ENCODE data around the gene S1PR5. TPM values are rescaled to one million over a fixed set of nuclear protein-coding genes. Genes with fewer than 3 reads are reported as not detected.

The S1PR5 gene
- total RNA-seq, 1 experiment from 2014 or later = not detected

DNA sequence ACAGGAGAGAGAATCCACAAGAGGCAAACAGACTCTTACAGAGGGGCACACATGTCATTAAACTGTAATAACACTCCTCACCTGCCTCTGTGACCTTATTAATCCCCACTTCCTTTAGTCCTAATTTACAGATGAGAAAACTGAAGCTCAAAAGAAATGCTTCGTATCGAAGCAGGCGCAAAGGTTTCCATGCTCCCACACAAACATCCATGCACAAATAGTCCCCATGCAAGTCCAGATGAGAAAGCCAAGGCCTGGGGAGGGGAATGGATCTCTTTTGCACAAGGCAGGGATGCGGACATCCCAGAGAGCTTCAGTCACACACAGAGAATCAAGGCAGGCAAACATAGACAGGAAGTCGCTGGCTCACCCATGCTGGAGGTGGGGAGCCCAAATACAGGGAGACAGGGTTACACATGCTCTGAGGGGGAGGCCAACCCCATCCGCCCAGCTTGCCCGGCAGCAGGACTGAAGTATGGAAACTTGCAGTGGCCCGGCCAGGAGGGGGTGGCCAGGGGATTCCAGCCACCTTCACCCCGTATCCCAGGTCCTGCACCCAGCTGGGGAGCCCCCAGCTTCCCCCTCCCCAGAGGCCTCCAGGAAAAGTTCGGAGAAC, 468 bp downstream of the S1PR5 start:
- no peak for DNase-seq (ENCODE audit: low spot score)

DNA sequence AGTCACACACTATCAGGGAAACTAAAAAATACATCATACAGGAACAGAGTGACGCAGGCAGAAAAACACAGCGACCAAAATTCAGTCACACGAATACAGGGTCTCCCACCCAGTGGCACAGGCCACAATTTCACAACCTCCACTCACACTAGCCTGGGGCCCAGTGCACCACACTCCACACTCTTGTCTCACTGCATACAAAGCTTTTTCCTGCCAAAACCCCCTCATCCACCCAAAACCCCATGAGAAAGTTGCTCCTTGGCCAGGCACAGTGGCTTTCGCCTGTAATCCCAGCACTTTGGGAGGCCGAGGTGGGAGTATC, 1.2 kb downstream of the S1PR5 start:
- DNase-seq (ENCODE audit: low spot score) = no peak

DNA sequence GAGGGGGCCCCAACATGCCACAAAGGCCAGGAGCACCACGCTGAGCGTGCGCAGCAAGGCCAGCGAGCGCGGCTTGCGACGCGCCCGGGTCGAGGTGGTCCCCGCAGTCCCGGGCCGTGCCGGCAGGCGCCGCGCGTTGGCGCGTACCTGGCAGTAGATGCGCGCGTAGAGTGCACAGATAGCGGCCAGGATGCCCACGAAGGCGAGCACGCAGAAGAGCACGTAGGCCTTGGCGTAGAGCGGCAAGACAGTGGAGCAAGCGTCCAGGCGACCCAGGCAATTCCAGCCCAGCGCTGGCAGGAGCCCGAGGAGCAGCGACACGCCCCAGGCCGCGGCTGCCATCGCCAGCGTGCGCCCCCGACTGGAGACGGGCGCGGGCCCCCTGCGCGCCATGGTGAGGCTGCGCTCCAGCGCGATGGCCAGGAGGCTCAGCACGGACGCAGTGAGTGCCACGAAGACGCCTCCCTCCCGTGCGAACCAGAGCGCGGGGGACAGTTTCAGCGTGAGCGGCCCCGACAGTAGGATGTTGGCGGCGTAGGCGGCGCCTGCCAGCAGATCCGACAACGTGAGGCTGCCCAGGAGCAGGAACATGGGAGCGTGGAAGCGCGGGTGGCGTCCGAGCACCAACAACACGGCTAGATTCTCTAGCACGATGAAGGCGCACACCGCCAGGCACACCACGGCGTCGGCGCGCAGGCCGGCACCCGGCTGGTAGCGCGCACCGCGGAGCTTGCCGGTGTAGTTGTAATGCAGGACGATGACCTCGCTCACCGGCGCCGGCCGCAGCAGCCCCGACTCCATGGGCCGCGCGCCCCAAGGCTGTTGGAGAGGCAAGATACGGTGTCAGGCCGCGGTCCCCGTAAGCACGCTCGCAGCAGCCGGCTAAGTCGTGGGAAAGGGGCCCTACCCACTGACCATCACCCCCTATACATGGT, 2.8 kb downstream of the S1PR5 start:
- DNase-seq (ENCODE audit: low spot score) = no peak

DNA sequence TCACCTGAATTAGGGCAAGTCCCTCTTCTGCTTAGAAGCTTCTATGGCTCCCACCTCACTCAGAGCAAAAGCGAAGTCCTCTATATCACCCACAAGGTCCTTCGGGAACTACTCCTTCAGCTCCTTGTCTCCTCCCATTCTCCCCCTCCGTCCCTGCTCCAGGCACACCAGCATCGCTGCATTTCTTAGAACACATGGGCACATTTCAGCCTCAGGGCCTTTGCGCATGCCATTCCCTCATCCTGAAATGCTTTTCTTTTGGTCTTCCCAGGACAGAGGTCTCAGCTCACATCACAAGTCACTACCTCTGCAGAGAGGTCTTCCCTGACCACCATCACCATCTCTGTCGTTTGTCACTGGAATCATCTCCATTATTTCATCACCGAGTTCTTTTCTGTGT, 4.0 kb downstream of the S1PR5 start:
- DNase-seq (ENCODE audit: low spot score) = no peak

DNA sequence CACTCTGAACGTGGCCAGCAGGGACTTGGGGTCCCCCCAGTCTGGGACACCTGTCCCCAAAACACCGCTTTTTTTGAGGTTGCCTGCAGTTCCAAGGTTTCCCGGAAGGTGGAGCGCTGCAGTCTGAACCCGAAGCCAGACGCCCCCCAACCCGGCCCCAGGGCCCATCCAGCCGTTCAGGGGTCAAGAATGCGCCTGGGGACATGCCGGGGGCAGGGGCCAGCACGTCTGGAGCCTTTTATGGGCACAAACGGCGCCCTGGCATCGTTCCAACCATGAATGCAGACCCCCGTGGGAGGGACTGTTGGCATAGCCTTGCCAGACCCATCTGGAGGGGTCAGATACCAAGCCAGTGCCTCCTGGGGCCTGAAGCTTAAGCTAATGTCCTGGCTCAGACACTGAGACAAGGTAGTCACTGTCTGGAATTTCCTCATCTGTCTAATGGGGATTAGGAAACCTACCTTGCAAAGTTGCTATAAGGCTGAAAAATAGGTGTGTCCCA, 6.9 kb downstream of the S1PR5 start:
- DNase-seq (ENCODE audit: low spot score) = no peak

DNA sequence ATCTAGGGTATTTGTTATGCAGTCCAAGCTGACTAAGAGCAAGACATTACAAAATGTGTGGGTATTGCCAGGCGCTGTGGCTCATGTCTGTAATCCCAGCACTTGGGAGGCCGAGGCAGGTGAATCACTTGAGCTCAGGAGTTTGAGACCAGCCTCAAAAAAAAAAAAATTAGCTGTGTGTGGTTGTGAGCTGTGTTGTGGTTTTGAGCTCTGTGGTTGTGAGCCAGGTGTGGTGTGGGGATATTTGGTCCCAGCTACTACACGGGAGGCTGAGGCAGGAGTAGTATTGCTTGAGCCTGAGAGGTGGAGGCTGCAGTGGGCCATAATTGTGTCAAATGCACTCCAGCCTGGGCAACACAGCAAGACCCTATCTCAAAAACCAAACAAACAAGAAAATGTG, 8.5 kb downstream of the S1PR5 start:
- no peak for DNase-seq (ENCODE audit: low spot score)

DNA sequence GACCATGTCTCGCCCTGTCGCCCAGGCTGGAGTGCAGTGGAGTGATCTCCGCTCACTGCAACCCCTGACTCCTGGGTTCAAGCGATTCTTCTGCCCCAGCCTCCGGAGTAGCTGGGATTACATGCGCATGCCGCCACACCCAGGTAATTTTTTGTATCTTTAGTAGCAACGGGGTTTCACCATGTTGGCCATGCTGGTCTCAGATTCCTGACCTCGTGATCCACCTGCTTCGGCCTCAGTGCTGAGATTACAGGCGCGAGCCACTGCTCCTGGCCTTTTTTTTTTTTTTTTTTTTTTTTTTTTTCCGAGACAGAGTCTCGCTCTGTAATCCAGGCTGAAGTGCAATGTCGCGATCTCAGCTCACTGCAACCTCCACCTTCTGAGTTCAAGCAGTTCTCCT, 9.2 kb downstream of the S1PR5 start:
- no peak for DNase-seq (ENCODE audit: low spot score)

DNA sequence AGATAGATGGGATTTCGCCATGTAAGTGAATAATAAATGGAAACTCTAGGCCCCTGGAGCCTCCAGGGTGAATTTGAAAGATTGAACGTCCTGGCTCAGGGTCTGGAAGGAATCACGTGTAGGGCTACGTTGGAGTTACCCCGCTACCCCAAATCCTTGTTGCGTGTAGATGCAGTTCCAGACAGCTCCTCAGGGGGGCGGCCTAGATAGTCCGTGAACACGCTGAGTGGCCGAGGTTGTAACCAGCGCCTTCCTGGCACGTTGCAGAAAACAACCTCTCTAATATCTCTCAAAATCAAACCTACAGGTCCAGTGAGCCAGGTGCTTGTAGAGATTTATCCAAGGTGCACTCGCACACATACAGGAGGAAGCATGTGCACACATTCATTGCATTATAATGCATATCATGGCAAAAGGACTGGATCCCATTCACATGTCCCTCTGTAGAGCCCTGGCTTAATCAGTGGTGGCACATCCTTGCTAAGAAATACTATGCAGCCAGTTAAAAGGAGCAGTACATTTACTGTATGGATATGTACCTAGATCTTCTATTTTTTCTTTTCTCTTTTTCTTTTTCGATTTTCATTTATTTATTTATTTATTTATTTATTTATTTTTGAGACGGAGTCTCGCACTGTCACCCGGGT, 11.5 kb downstream of the S1PR5 start:
- DNase-seq (ENCODE audit: low spot score) = peak; percentile 69

DNA sequence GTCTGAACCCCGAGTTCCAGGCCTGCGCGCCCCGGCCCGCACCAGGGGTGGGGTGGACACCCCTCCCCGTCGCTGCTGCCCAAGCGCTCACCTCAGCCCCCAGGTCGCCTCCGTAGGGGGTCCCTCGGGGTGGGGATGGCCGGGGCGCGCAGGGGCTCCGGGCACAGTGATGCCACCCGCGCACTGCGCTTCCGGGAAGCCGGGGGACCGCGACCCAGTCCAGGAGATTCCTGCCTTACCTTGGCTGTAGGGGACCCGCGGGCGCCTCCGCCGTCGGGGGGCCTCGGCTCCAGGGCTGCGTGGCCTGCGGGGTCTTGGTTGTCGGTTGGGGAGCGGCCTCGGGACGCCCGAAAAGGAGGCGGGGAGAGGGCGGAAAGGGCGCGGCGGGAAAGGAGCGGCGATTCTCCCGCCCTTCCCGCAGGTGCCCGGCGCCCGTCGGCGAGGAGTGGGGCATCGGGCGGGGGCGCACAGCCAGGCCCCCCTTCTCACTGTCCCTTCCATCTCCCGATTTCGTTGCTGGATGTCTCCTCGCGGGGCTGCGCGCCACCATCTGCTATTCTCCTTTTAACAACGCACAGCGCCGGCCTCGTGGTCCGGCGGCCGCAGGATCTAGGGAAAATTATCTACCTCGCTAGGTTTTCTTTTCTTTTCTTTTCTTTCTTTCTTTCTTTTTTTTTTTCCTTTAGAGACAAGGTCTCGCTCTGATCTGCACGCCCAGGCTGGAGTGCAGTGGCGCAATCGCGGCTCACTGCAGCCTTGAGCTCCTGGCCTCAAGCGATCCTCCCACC, 14.1 kb downstream of the S1PR5 start, which contains the start of gene KEAP1:
KEAP1 (minus strand) TSS at position 355 of the 788 bp plus-strand sequence. CDS start 3,323 bp downstream, outside the sequence.
- DNase-seq (ENCODE audit: low spot score) = peak; percentile 31

DNA sequence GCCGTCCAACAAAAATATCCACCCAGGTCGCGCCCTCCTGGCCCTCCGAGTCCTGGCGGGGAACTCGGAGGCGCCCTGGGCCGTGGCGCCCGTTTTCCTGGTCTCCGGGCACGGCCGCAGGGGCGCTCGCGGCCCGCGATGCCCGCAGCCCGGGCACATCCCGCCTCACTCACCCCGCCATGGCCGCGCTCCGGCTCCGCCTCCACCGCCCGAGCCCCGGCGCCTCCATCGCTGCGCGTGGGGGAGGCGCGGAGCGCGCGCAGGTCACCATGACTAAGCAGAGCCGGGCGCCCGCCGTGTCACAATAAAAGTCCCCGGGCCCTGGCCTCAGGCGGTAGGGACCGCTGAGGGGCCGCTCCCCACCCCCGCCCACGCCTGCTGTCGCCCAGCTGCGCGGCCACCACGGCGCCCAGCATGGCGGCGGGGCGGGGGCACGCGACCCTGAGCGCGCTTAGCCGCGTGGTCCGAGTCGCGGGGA, 14.7 kb downstream of the S1PR5 start:
- DNase-seq (ENCODE audit: low spot score) = peak; percentile 83

DNA sequence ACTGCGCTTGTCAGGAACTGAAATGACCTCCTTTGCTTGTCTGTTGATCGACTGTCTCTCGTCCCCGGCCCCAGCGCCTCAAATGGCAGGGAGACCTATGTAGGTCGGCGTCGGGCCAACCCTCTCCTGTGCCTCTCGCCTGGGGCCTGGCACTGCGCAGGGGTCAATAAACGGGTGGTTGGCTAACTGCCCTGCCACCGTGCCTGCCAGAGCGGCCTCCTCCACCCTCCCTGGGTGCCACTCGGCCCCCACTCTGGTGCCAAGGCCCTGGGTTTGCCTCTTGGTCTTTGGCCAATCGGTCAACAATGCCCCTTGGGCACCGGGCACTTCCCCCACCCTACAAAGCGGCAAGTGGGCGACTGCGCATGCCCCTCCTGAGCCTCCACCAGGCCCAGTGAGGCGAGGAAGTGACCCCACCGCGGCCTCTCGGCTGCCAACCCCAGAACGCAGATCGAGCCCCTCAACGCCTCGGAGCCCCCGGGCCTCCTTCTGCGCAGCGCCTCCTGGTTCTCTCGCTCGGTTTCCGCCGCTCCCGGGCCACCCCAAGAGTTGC, 15.2 kb downstream of the S1PR5 start:
- DNase-seq (ENCODE audit: low spot score) = peak; percentile 54

DNA sequence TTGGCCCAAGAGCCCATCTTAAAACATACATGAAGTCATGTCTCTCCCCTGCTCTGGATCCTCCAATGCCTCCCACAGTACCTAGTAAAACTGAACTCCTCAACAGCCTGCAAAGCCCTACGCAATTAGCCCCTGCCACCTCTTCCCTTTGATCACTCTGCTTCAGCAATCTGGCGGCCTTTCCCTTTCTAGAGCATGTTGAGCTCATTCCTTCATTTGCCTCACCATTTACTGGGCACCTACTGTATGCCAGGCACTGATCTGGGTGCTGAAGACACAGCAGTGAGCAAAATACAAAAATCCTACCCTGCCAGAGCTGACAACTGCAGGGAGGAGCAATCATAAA, 17.0 kb downstream of the S1PR5 start:
- DNase-seq (ENCODE audit: low spot score) = no peak

DNA sequence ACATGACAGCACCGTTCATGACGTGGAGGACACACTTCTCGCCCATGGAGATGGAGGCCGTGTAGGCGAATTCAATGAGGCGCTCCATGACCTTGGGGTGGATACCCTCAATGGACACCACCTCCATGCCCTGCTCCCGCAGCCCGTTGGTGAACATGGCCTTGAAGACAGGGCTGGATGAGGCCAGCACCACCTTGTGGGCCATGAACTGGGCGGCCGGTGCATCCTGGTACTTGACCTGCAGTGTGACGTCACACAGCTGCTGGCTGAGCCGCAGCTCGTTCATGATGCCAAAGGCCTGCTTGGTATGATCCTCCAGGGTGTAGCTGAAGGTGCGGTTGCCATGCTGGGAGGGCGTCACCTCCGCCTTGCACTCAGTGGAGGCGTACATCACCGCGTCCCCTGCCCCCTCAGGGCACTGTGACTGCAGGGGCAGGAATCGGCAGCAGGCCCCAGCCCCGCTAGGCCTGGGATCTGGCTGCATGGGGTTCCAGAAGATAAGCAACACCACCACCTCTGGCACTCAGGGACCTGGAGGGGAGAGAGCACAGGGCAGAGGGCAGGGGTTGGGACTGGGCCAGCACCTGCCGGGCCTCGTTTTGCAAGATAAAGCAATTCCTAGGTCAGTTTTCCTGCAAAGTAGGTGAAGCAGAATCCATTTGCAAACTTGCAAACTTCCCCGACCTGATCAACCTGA, 17.5 kb downstream of the S1PR5 start:
- DNase-seq (ENCODE audit: low spot score) = no peak

DNA sequence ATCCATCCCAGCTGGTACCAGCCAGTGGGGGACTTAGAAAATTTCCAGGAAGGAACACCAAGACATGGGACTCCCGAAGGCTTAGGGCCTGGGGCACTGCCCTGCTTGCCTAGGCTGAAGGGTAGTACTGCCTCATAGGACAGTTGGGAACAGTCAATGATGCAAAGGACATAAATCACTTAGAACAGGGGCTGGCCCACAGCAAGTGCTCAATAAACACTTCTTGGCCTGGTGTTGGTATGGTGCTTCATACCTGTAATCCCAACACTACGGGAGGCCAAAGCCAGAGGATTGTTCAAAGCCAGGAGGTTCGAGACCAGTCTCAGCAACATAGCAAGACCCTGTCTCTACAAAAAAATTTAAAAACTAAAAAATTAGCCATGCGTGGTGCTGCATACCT, 19.9 kb downstream of the S1PR5 start:
- no peak for DNase-seq (ENCODE audit: low spot score)

DNA sequence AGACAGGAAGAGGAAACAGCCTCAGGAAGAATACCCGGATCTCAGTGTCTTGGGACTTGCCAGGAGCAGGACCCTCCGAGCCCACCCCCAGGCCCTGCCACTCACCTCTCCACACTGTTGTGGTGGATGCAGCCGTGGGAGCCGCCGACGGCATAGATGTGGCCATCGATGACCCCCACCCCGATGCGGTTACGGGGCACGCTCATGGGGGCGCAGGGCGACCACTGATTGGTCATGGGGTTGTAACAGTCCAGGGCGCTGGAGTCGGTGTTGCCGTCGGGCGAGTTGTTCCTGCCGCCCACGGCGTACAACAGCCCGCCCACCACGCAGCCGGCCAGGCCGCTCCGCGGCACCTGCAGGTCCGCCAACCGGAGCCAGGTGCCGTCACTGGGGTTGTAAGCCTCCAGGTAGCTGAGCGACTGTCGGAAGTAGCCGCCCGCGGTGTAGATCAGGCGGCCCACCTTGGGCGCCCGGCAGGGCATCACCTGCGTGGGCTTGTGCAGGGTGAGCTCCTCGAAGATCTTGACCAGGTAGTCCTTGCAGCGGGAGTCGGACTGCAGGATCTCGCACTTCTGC, 25.7 kb downstream of the S1PR5 start:
- no peak for DNase-seq (ENCODE audit: low spot score)

DNA sequence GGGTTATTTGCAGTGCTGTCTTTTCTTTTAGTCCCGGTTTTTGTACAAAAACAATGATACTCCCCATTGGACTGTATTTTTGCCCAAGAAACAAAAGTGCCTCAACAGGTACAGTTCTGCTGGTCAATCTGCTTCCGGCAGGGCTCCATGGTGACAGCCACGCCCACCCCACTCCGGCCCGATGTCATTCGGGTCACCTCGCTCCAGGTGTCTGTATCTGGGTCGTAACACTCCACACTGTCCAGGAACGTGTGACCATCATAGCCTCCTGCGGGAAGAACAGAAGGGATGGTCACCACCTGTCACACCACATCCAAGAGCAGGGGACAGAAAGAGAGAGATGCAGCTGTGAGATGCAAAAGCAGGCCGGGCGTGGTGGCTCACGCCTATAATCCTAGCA, 30.7 kb downstream of the S1PR5 start:
- DNase-seq (ENCODE audit: low spot score) = no peak

DNA sequence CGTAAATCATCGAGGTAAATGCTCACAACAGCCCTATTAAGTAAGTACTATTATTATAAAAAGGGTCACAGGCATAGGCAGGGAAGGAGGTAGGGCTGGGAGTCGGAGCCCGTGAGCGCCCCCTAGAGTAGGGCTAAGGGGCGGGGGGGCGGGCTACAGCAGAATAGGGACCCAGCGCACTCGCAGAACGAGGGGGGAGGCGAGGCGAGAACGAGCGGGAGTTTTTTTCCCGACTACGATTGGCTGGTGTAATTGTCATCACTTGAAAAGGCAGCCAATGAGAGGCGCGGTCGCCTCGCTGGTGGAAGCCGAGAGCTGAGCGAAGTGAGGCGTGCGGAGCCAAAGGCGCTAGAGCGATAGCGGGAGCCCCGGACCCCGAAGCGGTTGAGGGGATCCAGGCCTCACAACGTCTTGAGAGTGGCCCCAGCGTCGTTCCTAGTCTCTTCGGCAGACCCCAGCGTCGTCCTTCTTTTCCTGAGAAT, 38.3 kb downstream of the S1PR5 start:
- DNase-seq (ENCODE audit: low spot score) = peak; percentile 50

DNA sequence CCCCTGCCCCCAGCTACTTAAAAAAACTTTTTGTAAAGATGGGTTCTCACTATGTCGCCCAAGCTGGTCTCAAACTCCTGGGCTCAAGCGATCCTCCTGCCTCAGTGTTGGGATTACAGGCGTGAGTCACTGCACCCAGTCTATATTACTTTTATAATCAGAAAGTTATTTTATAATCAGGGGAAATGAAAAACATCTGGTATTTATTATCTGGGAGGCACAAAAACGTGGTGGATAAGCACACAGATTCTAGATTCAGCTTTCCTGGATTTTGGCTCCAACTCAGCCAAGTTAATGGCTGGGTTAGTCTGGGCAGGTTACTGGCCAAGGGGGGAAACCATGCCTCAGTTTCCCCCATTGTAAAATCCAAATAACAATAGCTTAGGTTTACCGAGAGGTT, 38.8 kb downstream of the S1PR5 start:
- DNase-seq (ENCODE audit: low spot score) = no peak

DNA sequence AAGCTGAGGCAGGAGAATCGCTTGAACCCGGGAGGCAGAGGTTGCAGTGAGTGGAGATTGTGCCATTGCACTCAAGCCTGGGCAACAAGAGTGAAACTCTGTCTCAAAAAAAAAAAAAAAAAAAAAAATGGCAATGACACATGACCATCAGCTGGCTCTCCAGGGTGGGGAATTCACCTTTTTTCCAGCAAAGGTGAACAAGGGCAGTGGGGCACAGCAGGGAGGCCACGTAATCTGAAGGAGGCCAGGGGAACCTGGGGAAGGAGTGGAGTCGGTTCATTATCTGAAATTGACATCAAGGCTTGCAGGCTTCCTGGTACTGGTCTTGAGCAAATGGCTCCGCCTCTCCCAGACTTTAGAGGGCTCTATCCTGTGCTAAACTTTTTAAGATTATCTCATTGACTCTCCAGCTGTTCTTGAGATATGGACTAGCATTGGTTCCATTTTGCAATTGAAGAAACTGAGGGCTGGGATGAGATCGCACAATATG, 42.2 kb downstream of the S1PR5 start:
- DNase-seq (ENCODE audit: low spot score) = no peak

DNA sequence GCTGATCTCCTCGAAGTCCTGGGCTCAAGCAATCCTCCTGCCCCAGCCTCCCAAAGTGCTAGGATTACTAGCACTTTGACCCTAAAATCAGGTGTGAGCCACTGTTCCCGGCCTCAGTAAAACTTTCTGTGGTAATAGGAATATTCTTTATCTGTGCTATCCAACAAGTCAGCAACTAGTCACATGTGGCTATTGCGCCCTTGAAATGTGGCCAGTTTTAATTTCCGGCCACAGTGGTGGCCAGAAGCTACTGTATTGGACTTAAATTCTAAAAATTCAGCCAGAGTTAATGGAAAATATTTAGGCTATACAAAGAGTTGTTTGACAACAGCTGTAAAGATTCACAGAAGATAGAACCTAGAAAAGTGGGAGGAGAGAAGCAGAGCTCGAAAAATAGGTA, 44.1 kb downstream of the S1PR5 start:
- no peak for DNase-seq (ENCODE audit: low spot score)

All from HT-29 (cell line).